Kidney capillary endothelial cell (primary cell): Measurements from ENCODE around the gene POLE.

Experiments used
- DNase-seq: peaks from one replicate; pipeline ENCODE4 v3.0.0-alpha.2; 2018; ENCODE audit warnings: low spot score

POLE gene

DNA sequence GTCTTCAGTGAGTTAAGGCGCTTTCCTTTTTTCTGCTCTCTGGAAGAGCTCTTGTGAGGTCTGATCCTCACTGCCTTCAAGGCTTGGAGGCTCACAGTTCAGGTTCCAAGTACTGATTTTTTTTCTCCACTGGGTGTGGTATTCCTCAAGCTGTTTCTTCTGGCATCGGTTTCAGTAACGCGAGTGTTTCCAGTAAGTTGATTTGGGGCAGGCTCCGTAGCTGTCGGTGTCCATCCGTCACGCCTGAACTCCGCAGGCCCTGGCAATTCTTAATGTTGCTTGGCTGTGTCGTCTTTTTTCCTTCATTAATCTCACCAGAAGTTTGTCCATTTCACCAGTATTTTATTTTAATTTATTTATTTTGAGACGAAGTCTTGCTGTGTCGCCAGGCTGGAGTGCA is 107.4 kb downstream of the POLE start:
- DNase-seq, result no peak

DNA sequence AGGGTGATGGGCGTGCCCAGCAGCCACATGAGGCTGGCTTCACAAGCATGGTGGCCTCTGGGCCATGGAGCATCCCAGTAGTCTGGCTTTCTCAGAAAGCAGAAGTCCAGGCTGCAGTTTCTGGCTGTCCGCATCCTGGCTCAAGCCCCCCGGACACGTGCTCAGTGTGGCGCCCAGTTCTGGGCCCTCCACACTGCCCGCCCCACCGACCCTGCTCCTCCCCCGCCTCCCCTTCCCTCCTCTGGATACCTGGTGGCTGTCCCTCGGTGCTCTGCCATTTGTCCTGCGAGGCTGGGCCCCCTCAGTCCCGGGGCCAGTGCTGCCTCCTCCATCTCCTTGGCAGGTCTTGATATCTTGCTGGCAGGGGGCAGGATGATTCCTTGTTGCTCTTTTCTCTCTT is 108.3 kb downstream of the POLE start:
- no peak for DNase-seq

DNA sequence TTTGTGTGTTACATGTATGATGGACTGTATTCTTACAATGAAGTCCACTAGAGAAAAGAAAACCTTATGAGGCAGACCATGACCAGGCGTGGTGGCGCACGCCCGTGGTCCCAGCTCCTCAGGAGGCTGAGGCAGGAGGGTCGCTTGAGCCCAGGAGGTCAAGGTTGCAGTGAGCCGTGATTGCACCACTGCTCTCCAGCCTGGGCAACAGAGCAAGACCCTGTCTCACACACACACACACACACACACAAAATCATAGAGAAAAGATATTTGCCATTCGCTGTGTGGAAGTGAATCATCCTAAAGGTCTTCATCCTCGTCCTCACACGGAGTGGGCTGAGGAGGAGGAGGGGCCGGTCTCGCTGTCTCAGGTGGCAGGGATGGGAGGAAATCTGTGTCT is 109.0 kb downstream of the POLE start:
- no peak for DNase-seq

DNA sequence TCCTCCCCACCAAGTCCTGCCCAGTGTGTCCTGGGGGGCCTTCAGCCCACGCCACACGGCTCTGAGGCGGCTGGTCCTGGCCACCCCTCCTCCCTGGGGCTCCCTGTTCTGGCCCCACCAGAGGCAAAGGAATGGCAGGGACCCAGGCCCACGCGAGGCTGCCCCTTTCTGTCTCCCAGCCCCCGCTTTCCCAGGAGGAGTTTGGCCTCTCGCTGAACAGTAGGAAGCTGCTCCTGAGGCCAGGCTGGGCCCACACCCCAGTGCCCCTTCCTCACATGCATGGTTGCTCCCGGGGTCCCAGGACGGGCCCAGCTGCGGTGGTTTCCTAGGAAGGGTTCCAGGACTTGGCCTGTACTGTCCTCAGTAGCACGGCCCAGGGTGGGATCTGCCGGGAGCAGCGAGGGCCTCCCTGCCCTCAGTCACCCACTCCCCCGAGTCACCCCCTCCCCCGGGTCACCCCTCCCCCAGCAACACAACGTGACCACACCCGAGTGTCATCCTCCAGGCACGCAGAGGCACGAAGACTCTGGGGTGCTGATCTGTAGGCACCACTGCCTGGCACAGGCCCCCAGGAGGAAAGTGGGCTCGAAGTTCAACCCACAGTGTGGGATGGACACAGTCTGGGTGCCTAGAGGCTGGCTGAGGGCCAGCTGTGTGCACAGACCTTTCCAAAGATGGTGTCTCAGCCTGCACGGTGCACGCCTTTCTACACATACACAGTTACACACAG is 109.8 kb downstream of the POLE start:
- no peak for DNase-seq

DNA sequence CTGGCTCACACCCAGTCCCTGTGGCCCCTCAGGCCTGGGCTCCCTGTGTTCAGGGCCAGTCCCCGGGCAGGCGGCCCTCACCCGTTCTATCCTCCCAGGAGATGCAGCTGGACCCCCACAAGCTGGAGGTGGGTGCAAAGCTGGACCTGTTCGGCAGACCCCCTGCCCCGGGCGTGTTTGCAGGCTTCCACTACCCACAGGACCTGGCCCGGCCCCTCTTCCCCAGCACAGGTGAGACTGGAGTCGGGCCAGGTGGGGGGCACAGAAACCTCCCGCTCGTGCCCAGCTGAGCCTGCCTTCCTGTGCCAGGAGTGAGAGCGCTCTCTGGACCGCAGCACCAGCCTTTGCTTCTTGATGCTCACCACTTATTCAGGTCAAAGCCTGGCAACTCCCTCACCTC is 110.4 kb downstream of the POLE start:
- no peak for DNase-seq

DNA sequence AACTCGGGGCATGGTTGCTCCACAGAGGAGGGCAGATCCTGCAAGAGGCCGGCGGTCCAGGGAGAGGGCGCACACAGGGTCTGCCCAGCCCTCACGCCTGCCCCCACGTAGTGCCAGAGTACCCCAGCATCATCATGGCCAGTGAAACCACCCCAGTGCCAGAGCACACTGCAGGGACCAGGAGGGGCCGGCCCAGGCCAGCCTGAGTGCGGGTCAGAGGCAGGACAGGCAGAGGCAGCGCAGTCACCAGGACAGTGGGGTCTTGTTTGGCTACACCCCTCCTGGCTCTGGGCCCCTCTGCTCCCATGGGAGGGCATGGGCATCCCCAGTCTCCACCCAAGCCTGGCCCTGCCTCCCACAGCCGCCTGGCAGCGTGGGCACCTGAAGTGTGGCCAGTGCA is 111.5 kb downstream of the POLE start:
- DNase-seq, result no peak

DNA sequence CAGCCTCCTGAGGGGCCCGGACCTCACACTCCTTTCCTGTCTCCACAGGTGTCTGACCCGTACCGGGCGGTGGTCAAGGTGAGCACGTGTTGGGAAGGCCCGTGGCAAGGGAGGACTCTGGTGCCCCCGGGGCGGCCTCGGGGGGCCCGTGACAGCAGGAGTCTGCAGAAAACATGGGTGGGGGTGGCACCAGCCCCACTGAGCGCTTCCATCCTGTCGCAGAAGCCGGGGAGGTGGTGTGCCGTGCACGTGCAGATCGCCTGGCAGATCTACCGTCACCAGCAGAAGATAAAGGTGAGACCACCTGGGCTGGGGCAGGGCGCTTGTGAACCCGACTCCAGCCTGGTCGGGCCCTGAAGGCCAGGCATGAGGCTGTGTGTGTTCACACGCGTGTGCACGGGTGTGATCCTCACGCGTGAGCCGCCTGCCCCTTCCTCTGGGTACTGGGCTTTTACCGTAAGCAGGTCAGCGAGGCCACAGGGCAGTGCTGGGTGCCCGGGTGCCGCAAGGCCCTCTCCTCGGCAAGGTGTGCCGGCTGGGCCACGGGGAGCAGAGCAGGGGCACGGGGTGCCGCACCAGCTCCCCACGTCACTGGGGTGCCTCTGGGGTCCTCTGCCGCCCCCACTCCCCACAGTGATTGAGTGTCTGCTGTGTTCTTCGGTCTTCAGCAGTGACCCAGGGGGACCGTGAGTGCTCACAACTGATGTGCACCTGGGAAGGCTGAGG is 112.7 kb downstream of the POLE start:
- no peak for DNase-seq
